Epithelial cell of proximal tubule (primary cell): ENCODE measurements around the gene ABHD1. TPM values are rescaled to one million over a fixed set of nuclear protein-coding genes. Genes with fewer than 3 reads are reported as not detected.

Experiments used
- DNase-seq: peaks from one replicate; pipeline ENCODE4 v3.0.0-alpha.2; 2011; ENCODE audit warnings: low read depth
- H3K4me3 ChIP-seq: 2 replicates; pipeline ENCODE4 v1.5.1; 2011; ENCODE audit warnings: low read depth, mild to moderate bottlenecking, low read length
- total RNA-seq: library from RNA; depleted of rRNA; stranded (reverse); fragments of >200 nt; gene quantifications from 2 replicates; pipeline ENCODE4 v1.2.3, GENCODE V29; 2015
- TF ChIP-seq, protein P1 (sequence below): conservative IDR thresholded peaks from 2 replicates; pipeline ENCODE4 v1.5.1; 2012; ENCODE audit warnings: low read depth, mild to moderate bottlenecking, low read length

The ABHD1 gene
- total RNA-seq, 1 donor from 2014 or later: not detected

- TF ChIP-seq, protein P1, sequence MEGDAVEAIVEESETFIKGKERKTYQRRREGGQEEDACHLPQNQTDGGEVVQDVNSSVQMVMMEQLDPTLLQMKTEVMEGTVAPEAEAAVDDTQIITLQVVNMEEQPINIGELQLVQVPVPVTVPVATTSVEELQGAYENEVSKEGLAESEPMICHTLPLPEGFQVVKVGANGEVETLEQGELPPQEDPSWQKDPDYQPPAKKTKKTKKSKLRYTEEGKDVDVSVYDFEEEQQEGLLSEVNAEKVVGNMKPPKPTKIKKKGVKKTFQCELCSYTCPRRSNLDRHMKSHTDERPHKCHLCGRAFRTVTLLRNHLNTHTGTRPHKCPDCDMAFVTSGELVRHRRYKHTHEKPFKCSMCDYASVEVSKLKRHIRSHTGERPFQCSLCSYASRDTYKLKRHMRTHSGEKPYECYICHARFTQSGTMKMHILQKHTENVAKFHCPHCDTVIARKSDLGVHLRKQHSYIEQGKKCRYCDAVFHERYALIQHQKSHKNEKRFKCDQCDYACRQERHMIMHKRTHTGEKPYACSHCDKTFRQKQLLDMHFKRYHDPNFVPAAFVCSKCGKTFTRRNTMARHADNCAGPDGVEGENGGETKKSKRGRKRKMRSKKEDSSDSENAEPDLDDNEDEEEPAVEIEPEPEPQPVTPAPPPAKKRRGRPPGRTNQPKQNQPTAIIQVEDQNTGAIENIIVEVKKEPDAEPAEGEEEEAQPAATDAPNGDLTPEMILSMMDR: no peak
- H3K4me3 ChIP-seq: no peak overlapping the region
- DNase-seq: no peak
Observed at GRCh38 chr2:27127883-27128667, 4.5 kb downstream of the ABHD1 start.

- DNase-seq: no peak
- no peak overlapping the region for H3K4me3 ChIP-seq
- TF ChIP-seq, protein P1: no peak
Observed at GRCh38 chr2:27128668-27129571, 5.3 kb downstream of the ABHD1 start.

DNA sequence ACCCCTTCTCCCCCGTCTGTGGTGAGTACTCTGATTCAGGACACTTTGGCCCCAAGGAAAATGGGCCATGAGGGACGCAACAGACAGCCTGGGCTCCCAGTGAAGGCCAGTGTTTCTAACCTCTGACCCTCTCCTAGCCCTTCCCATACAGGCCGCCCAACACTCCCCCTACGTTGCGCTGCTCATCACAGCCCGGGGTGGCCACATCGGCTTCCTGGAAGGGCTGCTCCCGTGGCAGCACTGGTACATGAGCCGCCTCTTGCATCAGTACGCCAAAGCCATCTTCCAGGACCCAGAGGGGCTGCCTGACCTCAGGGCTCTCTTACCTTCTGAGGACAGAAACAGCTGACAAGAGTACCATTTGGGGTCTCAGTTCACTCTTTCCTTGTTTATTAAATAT, 6.8 kb downstream of the ABHD1 start:
- no peak for DNase-seq
- TF ChIP-seq, protein P1: no peak
- H3K4me3 ChIP-seq: no peak overlapping the region

GRCh38 chr2:27131429-27131828, 7.8 kb downstream of the ABHD1 start:
- DNase-seq: no peak
- TF ChIP-seq, protein P1: no peak
- no peak overlapping the region for H3K4me3 ChIP-seq

DNA sequence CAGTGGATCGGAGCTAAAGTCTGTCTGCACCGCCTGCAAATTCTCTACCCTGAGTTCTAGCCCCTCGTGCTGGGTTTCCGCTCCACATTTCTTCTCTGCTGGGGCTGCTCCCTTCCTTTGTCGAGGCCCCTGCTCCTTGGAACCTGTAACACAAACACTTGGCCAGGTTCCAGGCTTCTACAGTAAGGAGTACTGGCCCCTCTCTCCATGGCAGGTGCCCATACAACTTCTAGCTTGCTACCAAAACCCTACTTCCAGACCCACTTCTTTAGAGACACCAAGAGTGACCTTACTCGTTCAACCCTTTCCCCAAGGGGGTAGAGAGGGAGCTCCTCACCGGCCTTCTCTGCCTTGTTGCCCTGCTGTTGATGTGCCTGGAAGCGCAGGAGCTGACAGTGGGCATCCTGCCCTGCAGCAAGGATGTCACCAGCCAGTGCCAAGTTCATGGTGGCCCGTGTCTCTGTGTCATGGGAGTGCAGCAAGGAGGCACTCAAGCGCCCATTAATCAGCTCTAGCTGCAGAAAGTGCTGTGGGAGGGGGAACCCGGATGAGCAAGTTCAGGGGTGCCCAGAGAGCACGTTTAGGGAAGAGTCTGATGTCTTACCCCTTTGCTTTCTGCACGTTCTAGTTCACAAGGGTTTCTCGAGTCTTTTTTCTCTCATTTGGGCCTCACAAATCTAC, 9.7 kb downstream of the ABHD1 start:
- DNase-seq: no peak
- peak overlapping the region; percentile 75 for H3K4me3 ChIP-seq
- TF ChIP-seq, protein P1: no peak

DNA sequence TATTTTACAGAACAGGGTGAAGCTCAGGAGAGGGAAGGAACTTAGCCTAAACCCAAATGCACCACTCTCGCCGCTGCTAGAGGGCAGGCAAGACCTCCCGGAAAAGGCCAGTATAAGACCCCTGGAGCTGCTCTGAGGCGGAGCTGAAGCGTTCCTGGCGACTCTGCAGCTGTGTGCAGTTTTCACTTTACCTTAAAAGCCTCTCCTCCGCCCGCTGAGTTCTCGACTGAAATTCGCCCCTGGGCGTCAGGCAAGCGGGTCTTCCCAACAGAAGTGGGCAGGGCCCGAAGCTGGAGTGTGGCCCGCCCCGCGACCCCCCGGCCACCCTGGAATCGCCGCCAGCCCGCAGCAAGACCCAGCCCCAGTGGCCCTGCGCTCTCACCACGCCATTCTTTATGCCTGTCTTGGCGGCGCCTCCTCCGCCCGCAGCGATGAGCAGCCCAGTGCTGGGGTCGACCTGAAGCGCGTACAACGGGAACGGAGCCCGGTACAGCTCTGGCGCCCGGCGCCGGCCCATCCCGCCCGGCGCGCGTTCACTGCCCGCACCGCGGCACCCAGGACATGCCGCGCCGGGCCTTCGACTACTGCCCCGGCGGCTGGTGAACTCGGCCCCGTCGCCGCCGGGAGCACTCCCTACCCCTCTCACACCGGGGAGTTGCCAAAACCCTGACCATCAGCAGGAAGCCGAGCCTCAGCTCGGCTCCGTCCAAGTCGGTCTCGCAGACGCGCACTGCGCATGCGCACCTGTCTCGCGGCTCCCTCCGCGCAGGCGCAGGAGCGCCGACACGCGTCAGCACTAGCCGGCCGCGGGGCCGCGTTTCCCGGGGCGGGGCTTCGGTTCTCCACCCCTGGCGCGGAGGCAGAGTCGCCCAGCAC, 10.5 kb downstream of the ABHD1 start, which contains the start of gene PREB:
Gene PREB (minus strand): TSS at position 732 of the 876 bp plus-strand sequence. CDS start 215 bp downstream, at position 517.
- TF ChIP-seq, protein P1: peak; percentile 35
- DNase-seq: peak; percentile 9
- peak within 1 kb of the TSS; percentile 75 for H3K4me3 ChIP-seq
